ENCODE results near the gene KIAA0753.
"Not testable (repeated sequence)": the region's sequence is repeated elsewhere in the genome, so short reads cannot be mapped to it uniquely, and the experiment has no call there.

Gene KIAA0753

GRCh38 chr17:6575596-6575988 lies 64.9 kb downstream of the KIAA0753 start:
- no peaks in the 10 kb centered on the region; the same call in 1 of the 2 replicates for H3K36me3 ChIP-seq (ENCODE audit: insufficient read depth, low read length)
- no peaks in the 10 kb centered on the region for H4K20me1 ChIP-seq (ENCODE audit: insufficient read depth, low read length)
- H3K9me3 ChIP-seq (ENCODE audit: low read length) = no peaks in the 10 kb centered on the region
- no peak overlapping the region for H3K4me3 ChIP-seq (ENCODE audit: low read depth, low read length, poor library complexity, severe bottlenecking)
- no peaks in the 10 kb centered on the region for H3K79me2 ChIP-seq (ENCODE audit: insufficient read depth, low read length)
- no peaks in the 10 kb centered on the region for H3F3A ChIP-seq (ENCODE audit: insufficient read depth, low read length)
- no peaks in the 10 kb centered on the region for H3K9me2 ChIP-seq (ENCODE audit: low read depth, low read length)
- no peaks in the 10 kb centered on the region for H3K27me3 ChIP-seq (ENCODE audit: insufficient read depth, low read length)
- H3K4me1 ChIP-seq (ENCODE audit: insufficient read depth, low read length, severe bottlenecking) = peaks cover 9% of the 10 kb centered on the region
- H3K4me2 ChIP-seq (ENCODE audit: low read length) = no peak overlapping the region
- TF ChIP-seq EZH2 (IDR thresholded peaks at IDR 0.05; ENCODE audit: borderline replicate concordance, low read length) = no peak
- TF ChIP-seq CTCF (IDR thresholded peaks at IDR 0.05; ENCODE audit: low read length) = no peak
- H3K27ac ChIP-seq (ENCODE audit: low read depth, low read length, poor library complexity, severe bottlenecking) = no peak overlapping the region
- H3K9ac ChIP-seq (ENCODE audit: low read length) = no peak overlapping the region
- no peak overlapping the region for H2AFZ ChIP-seq (ENCODE audit: low read length)

DNA sequence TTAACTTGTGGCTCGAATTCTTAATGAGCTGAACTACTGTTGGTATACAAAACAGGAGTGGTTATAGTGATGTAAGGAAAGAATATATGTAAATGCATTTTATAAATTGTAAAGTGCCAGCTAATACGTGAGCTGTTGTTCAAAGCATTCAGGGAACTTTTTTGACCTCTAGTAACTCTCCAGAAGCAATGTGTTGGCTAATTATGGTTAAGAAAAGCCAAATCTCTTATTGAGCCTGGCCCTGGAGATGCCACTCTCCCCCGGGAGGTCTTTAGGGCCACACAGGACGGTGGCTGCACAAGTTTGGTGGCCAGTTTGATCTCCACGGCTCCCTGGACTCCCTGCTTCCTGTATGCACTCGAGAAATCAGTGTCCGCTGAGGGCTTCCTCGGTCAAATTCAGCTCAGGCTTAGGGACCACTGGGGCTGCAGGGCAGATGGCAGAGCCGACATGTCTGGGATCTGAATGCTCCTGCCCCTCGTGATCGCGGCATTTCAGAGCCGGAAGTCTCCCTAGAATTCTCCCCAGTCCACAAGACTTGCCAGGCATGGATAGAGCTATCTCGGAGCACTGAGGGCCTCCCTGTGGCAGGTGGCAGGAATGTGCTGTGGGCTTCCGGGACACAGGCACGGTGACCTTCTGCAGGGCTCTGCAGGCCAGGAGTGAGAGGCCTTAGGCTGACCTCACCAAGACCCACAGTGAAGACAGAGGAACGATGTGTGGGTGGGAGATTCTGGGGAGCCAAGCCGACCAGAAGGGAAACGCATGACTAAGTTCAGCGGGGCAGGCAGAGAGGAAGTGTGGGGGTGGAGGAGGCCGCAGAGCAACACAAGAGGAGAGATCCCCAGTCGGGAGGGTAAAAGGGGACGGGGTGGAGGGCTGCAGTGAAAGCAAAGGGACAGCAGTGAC lies 65.6 kb downstream of the KIAA0753 start:
- Histone ChIP-seq H3K4me3 (ENCODE audit: low read depth, low read length, poor library complexity, severe bottlenecking) (no peak overlapping the region), H3K27me3 (ENCODE audit: insufficient read depth, low read length) (0 out of 2 replicates have a peak, but pooled peaks cover 3% of the 10 kb centered on the region), H3K79me2 (ENCODE audit: insufficient read depth, low read length) (no peaks in the 10 kb centered on the region), H3K4me2 (ENCODE audit: low read length) (no peak overlapping the region), H3K27ac (ENCODE audit: low read depth, low read length, poor library complexity, severe bottlenecking) (no peak overlapping the region), H3F3A (ENCODE audit: insufficient read depth, low read length) (no peaks in the 10 kb centered on the region), H3K9me2 (ENCODE audit: low read depth, low read length) (no peaks in the 10 kb centered on the region), H3K36me3 (ENCODE audit: insufficient read depth, low read length) (no peaks in the 10 kb centered on the region; the same call in 1 of the 2 replicates), H3K4me1 (ENCODE audit: insufficient read depth, low read length, severe bottlenecking) (peaks cover 9% of the 10 kb centered on the region), H4K20me1 (ENCODE audit: insufficient read depth, low read length) (no peaks in the 10 kb centered on the region), H3K9me3 (ENCODE audit: low read length) (no peaks in the 10 kb centered on the region), H3K9ac (ENCODE audit: low read length) (no peak overlapping the region), H2AFZ (ENCODE audit: low read length) (no peak overlapping the region)
- no peak for TF ChIP-seq CTCF (IDR thresholded peaks at IDR 0.05; ENCODE audit: low read length)
- TF ChIP-seq EZH2 (IDR thresholded peaks at IDR 0.05; ENCODE audit: borderline replicate concordance, low read length) = no peak

- Histone ChIP-seq H3K4me1 (ENCODE audit: insufficient read depth, low read length, severe bottlenecking) (peaks cover 9% of the 10 kb centered on the region), H3K36me3 (ENCODE audit: insufficient read depth, low read length) (no peaks in the 10 kb centered on the region; the same call in 1 of the 2 replicates), H3K27me3 (ENCODE audit: insufficient read depth, low read length) (0 out of 2 replicates have a peak, but pooled peaks cover 4% of the 10 kb centered on the region), H3K79me2 (ENCODE audit: insufficient read depth, low read length) (no peaks in the 10 kb centered on the region), H3K9ac (ENCODE audit: low read length) (no peak overlapping the region), H2AFZ (ENCODE audit: low read length) (no peak overlapping the region), H4K20me1 (ENCODE audit: insufficient read depth, low read length) (no peaks in the 10 kb centered on the region), H3K9me2 (ENCODE audit: low read depth, low read length) (no peaks in the 10 kb centered on the region), H3F3A (ENCODE audit: insufficient read depth, low read length) (no peaks in the 10 kb centered on the region), H3K4me2 (ENCODE audit: low read length) (no peak overlapping the region), H3K4me3 (ENCODE audit: low read depth, low read length, poor library complexity, severe bottlenecking) (no peak overlapping the region), H3K9me3 (ENCODE audit: low read length) (no peaks in the 10 kb centered on the region), H3K27ac (ENCODE audit: low read depth, low read length, poor library complexity, severe bottlenecking) (no peak overlapping the region)
- TF ChIP-seq EZH2 (IDR thresholded peaks at IDR 0.05; ENCODE audit: borderline replicate concordance, low read length) (no peak), CTCF (IDR thresholded peaks at IDR 0.05; ENCODE audit: low read length) (no peak)
These were observed 66.4 kb downstream of the KIAA0753 start for GRCh38 chr17:6573982-6574686.

GRCh38 chr17:6573495-6573894 lies 67.0 kb downstream of the KIAA0753 start:
- H3K9ac ChIP-seq (ENCODE audit: low read length); H4K20me1 ChIP-seq (ENCODE audit: insufficient read depth, low read length); H3K27ac ChIP-seq (ENCODE audit: low read depth, low read length, poor library complexity, severe bottlenecking); H3K9me2 ChIP-seq (ENCODE audit: low read depth, low read length); H3K79me2 ChIP-seq (ENCODE audit: insufficient read depth, low read length); H3K36me3 ChIP-seq (ENCODE audit: insufficient read depth, low read length); H3K4me1 ChIP-seq (ENCODE audit: insufficient read depth, low read length, severe bottlenecking); H3K9me3 ChIP-seq (ENCODE audit: low read length); H3K27me3 ChIP-seq (ENCODE audit: insufficient read depth, low read length); H3F3A ChIP-seq (ENCODE audit: insufficient read depth, low read length); H3K4me3 ChIP-seq (ENCODE audit: low read depth, low read length, poor library complexity, severe bottlenecking); H3K4me2 ChIP-seq (ENCODE audit: low read length); H2AFZ ChIP-seq (ENCODE audit: low read length): not testable (repeated sequence)
